ENCODE results near the gene ST3GAL3.

GRCh38 chr1:43673261-43673660 lies 34.1 kb upstream of the ST3GAL3 start:
- TF ChIP-seq CTCF (IDR thresholded peaks at IDR 0.05; ENCODE audit: poor library complexity), result no peak
- TF ChIP-seq EZH2 (IDR thresholded peaks at IDR 0.05; ENCODE audit: borderline replicate concordance), result no peak
- TF ChIP-seq EZH2phosphoT487 (IDR thresholded peaks at IDR 0.05; ENCODE audit: low read depth, severe bottlenecking, unreplicated experiment), result no peak

Data from hepatocyte (in vitro differentiated cells).